GM21526 (cell line): Measurements from ENCODE around the gene SLC27A2.
"Not testable (repeated sequence)": the region's sequence is repeated elsewhere in the genome, so short reads cannot be mapped to it uniquely, and the experiment has no call there.

ENCODE experiments used
- ATAC-seq: cut with Tn5 transposase; IDR thresholded peaks from one replicate; pipeline ENCODE4 v1.9.1; 2021; ENCODE audit warnings: moderate library complexity; ENCODE audit not compliant: unreplicated experiment, low FRiP score

Gene SLC27A2

DNA sequence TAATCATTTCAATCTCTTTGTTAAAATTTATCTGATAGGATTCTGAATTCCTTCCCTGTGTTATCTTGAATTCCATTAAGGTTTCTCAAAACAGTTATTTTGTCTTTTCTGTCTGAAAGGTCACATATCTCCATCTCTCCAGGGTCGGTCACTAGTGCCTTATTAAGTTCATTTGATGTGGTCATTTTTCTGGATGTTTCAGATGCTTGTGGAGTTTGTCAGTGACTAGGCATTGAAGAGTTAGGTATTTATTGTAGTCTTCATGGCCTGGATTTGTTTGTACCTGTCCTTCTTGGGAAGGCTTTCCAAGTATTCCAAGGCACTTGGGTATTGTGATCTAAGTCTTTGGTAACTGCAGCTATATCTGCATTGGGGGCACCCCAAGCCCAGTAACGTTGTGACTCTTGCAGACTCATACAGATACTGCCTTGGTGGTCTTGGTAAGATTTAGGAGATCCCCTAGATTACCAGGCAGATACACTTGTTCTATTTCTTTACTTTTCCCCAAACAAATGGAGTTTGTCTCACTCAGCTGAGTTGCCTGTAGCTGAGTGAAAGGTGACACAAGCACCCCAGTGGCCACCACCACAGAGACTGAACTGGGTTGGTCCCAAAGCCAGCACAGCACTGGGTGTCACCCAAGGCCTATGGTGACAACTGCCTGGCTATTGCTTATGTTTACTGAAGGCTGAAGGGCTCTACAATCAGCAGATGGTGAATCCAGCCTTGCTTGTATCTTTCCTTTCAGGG lies 18.9 kb upstream of the SLC27A2 start:
- ATAC-seq: no peak

GRCh38 chr15:50163719-50164410 lies 18.1 kb upstream of the SLC27A2 start:
- ATAC-seq: no peak

- no peak for ATAC-seq
These were observed 17.5 kb upstream of the SLC27A2 start for GRCh38 chr15:50164458-50164857.

- no peak for ATAC-seq
These were observed 15.8 kb upstream of the SLC27A2 start for GRCh38 chr15:50166216-50166615.

- no peak for ATAC-seq
These were observed 14.9 kb upstream of the SLC27A2 start for GRCh38 chr15:50167110-50167509.

DNA sequence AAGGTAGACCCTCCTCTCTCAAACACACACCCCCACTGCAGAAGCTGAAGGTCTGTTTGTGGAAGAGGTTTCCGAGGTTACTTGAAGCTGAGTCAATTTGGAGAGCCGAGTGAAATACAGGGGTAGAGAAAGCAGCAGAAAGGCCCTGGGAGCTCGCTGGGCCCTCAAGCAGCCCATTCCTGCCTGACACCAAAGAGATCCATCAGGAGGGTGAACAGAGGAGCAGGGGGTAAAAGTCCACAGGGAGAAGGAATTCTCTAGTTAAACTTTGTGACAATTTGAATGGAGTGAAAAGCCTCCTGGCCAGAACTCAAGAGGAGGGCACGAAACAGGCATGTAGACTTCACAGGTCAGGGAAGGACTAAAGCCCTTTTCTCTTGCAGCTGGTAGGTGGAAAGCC lies 13.6 kb upstream of the SLC27A2 start:
- ATAC-seq: no peak

DNA sequence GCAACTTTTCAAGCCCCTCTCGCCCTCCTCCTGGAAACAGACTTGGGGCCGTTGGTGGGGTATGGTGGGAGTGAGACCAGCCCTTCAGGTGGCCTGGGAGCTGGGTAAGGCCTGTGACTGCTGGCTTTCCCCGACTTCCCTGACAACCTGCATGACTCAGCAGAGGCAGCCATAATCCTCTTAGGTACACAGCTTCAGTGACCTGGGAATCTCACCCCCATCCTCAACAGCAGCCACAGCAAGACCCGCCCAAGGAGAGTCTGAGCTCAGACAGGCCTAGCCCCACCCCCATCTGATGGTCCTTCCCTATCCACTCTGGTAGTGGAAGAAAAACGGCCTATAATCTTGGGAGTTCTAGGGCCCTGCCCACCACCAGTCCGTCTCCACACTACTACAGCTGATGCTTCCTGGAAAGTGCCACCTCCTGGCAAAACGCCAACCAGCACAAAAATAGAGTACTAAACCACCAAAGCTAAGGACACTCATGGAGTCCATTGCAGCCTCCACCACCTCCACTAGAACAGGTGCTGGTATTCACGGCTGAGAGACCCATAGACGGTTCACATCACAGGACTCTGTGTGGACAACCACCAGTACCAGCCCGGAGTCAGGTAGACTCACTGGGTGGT lies 13.1 kb upstream of the SLC27A2 start:
- ATAC-seq: no peak

GRCh38 chr15:50172360-50172895 lies 9.6 kb upstream of the SLC27A2 start:
- not testable (repeated sequence) for ATAC-seq

DNA sequence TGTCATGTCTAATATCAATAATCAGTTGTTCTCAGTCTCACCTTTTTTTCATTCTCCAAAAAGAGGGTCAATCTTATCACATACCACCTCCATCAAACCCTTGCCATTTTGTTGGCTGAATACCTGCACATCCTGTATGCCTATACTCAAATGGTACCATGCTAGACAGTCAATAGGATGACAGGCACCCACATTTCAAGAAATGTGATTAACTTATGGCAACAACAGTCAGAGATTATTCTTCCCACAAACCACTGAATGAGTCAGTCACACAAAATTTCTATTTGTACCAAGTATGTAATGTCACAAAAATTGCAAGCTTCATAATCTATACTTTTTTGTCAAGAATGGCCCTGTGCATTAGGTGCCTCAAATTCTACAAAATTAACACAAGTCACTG lies 5.1 kb upstream of the SLC27A2 start:
- no peak for ATAC-seq

GRCh38 chr15:50180091-50180490 lies 1.9 kb upstream of the SLC27A2 start:
- no peak for ATAC-seq

DNA sequence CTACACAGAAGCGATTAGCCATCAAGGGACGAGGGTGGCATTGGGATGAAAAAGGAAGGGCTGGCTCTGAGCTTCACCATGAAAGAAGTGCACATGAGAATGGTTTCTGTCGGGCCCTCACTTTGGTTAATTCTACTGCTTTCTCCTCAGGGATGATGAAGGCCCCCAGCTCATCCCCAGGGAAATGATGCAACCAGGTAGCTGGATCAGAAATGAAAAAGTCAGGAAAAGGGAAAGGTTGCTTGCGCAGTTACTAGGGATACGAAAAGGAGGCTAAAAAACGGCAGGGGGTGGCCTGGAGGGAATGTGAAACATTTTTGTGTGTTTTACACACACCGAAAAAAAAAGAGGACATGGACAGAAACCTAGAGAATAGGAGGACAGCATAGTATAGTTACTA lies 1.4 kb upstream of the SLC27A2 start:
- ATAC-seq: no peak

DNA sequence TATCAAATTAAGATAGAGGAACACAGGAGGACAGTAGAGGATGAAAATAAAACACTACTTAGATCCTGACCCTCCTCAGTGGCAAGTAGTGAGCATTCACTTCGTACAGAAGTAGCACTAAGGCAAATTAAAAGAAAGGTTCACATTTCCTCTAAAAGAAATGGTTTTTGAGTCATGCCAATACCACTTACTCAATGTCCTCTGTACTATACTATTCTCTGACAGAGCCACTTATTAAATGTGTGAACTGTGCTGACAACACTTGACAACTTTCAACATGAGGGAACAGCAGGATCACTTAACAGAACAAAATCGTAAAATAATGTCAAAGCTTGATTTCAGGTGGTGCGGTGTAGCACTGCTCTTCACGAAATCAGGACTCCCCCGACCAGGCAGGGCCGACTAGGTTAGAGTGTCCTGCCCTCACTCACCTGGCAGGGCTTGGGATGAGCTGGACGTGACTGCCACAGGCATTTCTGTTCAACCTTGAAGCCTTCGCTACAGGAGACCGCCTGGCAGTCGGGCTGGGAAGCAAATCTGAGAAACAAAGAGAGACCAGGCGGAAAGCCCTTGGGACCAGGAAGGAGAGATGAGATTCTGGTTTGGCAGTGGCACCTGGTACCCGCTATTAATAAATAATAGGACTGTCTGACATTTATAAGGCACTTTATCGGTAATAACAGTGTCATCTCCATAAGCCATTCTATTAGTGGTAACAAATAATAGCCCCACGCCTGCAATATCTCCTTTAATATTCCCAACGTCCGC lies 611 bp upstream of the SLC27A2 start:
- ATAC-seq: no peak

DNA sequence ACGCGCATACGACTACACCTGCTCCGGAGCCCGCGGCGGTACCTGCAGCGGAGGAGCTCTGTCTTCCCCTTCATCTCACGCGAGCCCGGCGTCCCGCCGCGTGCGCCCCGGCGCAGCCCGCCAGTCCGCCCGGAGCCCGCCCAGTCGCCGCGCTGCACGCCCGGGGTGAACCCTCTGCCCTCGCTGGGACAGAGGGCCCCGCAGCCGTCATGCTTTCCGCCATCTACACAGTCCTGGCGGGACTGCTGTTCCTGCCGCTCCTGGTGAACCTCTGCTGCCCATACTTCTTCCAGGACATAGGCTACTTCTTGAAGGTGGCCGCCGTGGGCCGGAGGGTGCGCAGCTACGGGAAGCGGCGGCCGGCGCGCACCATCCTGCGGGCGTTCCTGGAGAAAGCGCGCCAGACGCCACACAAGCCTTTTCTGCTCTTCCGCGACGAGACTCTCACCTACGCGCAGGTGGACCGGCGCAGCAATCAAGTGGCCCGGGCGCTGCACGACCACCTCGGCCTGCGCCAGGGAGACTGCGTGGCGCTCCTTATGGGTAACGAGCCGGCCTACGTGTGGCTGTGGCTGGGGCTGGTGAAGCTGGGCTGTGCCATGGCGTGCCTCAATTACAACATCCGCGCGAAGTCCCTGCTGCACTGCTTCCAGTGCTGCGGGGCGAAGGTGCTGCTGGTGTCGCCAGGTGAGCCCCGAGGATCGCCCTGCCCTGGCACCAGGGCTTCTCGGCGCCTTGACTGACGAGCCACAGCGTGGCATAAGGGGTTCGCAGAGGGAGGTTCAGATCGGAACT lies 420 bp downstream of the SLC27A2 start:
- no peak for ATAC-seq

GRCh38 chr15:50183112-50183794 lies 1.3 kb downstream of the SLC27A2 start:
- no peak for ATAC-seq

GRCh38 chr15:50184863-50185504 lies 3.0 kb downstream of the SLC27A2 start:
- no peak for ATAC-seq

- no peak for ATAC-seq
These were observed 4.1 kb downstream of the SLC27A2 start for GRCh38 chr15:50186090-50186489.

DNA sequence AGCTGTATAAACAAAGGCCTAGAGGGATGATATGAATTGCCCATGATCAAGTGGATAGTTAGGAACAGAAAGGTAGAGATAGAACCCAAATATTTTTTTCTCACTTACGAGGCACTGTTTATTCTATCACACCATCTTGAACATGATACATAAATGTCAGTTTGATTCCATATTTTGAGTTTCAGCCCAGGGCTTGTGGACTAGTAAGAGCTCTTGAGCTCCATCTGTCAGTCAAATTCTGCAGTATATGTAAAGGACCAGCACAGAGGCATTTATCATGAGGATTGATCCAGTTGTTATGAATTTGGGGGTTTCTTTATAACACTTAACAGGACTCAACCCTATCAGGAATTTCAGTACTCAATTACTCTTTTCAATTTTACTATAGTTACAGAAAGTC lies 4.8 kb downstream of the SLC27A2 start:
- ATAC-seq: no peak

DNA sequence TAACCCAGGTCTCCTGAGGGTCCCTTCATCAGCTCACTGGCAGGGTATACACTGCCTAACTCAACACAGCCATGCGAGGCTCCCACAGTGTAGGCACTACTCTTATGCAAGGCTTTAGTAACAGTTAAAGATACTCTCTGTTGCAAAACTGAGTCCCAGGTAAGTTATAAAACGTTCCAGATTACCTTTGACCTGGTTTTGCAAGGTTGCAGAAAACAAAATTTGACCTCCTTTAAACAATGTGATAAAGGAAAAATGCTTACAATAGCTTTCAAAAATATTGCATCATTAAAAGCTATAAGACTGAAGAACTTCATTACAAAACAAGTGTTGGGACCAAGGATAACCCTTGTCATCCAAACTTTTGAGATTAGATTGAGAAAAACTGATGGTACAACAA lies 5.5 kb downstream of the SLC27A2 start:
- ATAC-seq: no peak

DNA sequence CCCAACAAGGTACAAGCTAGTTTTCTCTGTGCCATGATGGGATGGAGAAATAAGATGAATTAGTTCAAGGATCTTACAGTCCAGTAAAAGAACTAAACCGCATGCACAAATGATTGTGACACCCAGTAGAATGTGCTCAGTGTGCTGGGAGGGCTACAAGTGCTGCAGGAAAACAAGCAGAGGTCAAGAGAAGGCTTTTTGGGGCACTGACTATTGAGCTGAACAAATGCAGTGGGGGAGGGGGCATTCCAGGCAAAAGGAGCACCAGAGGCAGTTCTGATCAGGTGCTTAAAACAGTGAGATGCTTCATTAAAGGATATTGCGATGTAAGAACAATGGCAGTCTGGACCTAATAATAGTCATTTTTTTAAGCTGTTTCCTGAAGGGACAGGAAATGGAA lies 6.0 kb downstream of the SLC27A2 start:
- ATAC-seq: no peak
